NCI-H526 (cell line): ENCODE data around the gene FAM98C.
A peak's percentile ranks its signal among the peaks of the same experiment; 100 is the strongest.
"Not testable (repeated sequence)": the region's sequence is repeated elsewhere in the genome, so short reads cannot be mapped to it uniquely, and the experiment has no call there.

Source experiments
- DNase-seq, 2 experiments: peaks; one replicate each; lab custom pipeline; 2025; lab: John Stamatoyannopoulos, UW

FAM98C gene

GRCh38 chr19:38395381-38396114 is 7.3 kb upstream of the FAM98C start:
- DNase-seq = no peak

- no peak for DNase-seq
Measured at GRCh38 chr19:38399081-38399480, 3.8 kb upstream of the FAM98C start.

GRCh38 chr19:38399537-38399936 is 3.4 kb upstream of the FAM98C start:
- no peak for DNase-seq

GRCh38 chr19:38400361-38400760 is 2.5 kb upstream of the FAM98C start:
- no peak for DNase-seq

- DNase-seq = no peak
Measured at GRCh38 chr19:38401148-38401547, 1.7 kb upstream of the FAM98C start.

GRCh38 chr19:38402623-38402966 is 298 bp upstream of the FAM98C start:
- DNase-seq = no peak

- no peak for DNase-seq
Measured at GRCh38 chr19:38404858-38405257, 2.0 kb downstream of the FAM98C start.

GRCh38 chr19:38405276-38405675 is 2.4 kb downstream of the FAM98C start:
- no peak for DNase-seq

- no peak for DNase-seq
Measured at GRCh38 chr19:38409631-38410133, 6.8 kb downstream of the FAM98C start.

- not testable (repeated sequence) for DNase-seq
Measured at GRCh38 chr19:38410407-38410806, 7.5 kb downstream of the FAM98C start.

- no peak for DNase-seq
Measured at GRCh38 chr19:38411041-38411712, 8.3 kb downstream of the FAM98C start.

- not testable (repeated sequence) for DNase-seq
Measured at GRCh38 chr19:38411898-38412297, 9.0 kb downstream of the FAM98C start.

GRCh38 chr19:38412491-38412890 is 9.6 kb downstream of the FAM98C start:
- DNase-seq = no peak

GRCh38 chr19:38412961-38413360 is 10.1 kb downstream of the FAM98C start:
- no peak for DNase-seq

GRCh38 chr19:38413416-38413815 is 10.5 kb downstream of the FAM98C start:
- no peak for DNase-seq

- DNase-seq = no peak
Measured at GRCh38 chr19:38417146-38417543, 14.3 kb downstream of the FAM98C start.

GRCh38 chr19:38417544-38418506 is 14.9 kb downstream of the FAM98C start:
- peak; percentile 26 to 84 for DNase-seq

GRCh38 chr19:38420935-38421334 is 18.0 kb downstream of the FAM98C start:
- no peak for DNase-seq

GRCh38 chr19:38421856-38422255 is 19.0 kb downstream of the FAM98C start:
- no peak for DNase-seq

GRCh38 chr19:38422438-38422837 is 19.5 kb downstream of the FAM98C start:
- no peak for DNase-seq

- no peak for DNase-seq
Measured at GRCh38 chr19:38424272-38424671, 21.4 kb downstream of the FAM98C start.

- no peak for DNase-seq
Measured at GRCh38 chr19:38425222-38425809, 22.4 kb downstream of the FAM98C start.
